Adrenal gland (tissue), 12 donors: ENCODE results near the gene FBRSL1. TPM values are rescaled to one million over a fixed set of nuclear protein-coding genes. Genes with fewer than 3 reads are reported as not detected.

Experiments
- DNase-seq, 7 donors: peaks; one replicate each; pipeline ENCODE4 v3.0.0-alpha.2; 2019 to 2020
- H3K27ac ChIP-seq, 5 donors: fragments of 200-600 bp; sonication (generic) in 4 of 5; 1 replicate in 3 of 5; 2 replicates in 2 of 5; pipeline versions ENCODE4 v1.5.1 to v1.8.0; 2016 to 2020; ENCODE audit warnings: mild to moderate bottlenecking in 1 of 5
- H3K27me3 ChIP-seq: fragments of 200-600 bp; 2 replicates; pipeline ENCODE4 v1.8.0; 2021
- H3K36me3 ChIP-seq, 2 donors: fragments of 200-600 bp; replicated peaks in 1 of 2; 1 replicate in 1 of 2; 2 replicates in 1 of 2; pipeline versions ENCODE4 v1.5.1 to v1.8.0; 2018 to 2022
- H3K4me1 ChIP-seq, 2 donors: fragments of 200-600 bp; replicated peaks in 1 of 2; 1 replicate in 1 of 2; 2 replicates in 1 of 2; pipeline versions ENCODE4 v1.5.1 to v1.8.0; 2018 to 2021
- H3K4me3 ChIP-seq, 4 donors: fragments of 200-600 bp; sonication (generic) in 3 of 4; one replicate each; pipeline ENCODE4 v1.5.1; 2016 to 2018
- H3K9me3 ChIP-seq, 3 donors: fragments of 200-600 bp; sonication (generic) in 1 of 3; replicated peaks in 1 of 3; 1 replicate in 2 of 3; 2 replicates in 1 of 3; pipeline versions ENCODE4 v1.5.1 to v1.8.0; 2016 to 2021
- POLR2A ChIP-seq, 2 donors: fragments of 450-650 bp; IDR thresholded peaks; one replicate each; pipeline ENCODE4 v1.6.1; 2017; ENCODE audit warnings: antibody characterized with exemption in 2 of 2, mild to moderate bottlenecking in 2 of 2, moderate library complexity in 1 of 2
- WGBS, 4 donors: extraction: QIAGEN DNeasy Blood & Tissue Kit in 2 of 4; methylation state at CpG; one replicate each; pipeline versions ENCODE4 v1.1.5 to v1.1.7; 2013 to 2017; 5-methylcytosine and 5-hydroxymethylcytosine counted together
- intact Hi-C, 2 donors: fragments of 100-400 bp; cut with DNase I; formaldehyde crosslinking; loops; one replicate each; pipeline versions ENCODE4 v1.14.1 to v1.15.0; 2022 to 2023
- polyA plus RNA-seq, 3 donors: library from polyadenylated mRNA; stranded (reverse); fragments of 200-250 nt in 2 of 3; fragments of 350-450 nt in 1 of 3; fragmentation: Illumina TruSeq in 1 of 3; extraction: RNeasy Lipid Tissue Mini Kit (QIAGEN cat#74804) in 1 of 3; gene quantifications; one replicate each; pipeline ENCODE4 v1.2.3, GENCODE V29; 2013 to 2014
- total RNA-seq, 9 donors: library from RNA; depleted of rRNA in 4 of 9; stranded (reverse); fragments of >200 nt in 4 of 9; fragments of 120-200 nt in 1 of 9; fragmentation: NEBNext Ultra II Directional in 1 of 9; extraction: Animal tissue kit (Norgen Biotek cat#: 25700) in 1 of 9; gene quantifications; one replicate each; pipeline versions ENCODE4 v1.1.0 to v1.2.4, GENCODE V29; 2013 to 2023
- TF ChIP-seq, protein P1 (sequence below), 6 experiments: fragments of 450-650 bp in 4 of 6; fragments of 200-600 bp in 2 of 6; sonication (generic) in 1 of 6; IDR thresholded peaks; 1 replicate in 5 of 6; 2 replicates in 1 of 6; pipeline versions ENCODE4 v1.5.1 to v1.8.0; 2016 to 2021; ENCODE audit warnings: antibody characterized with exemption in 6 of 6, mild to moderate bottlenecking in 2 of 6, moderate library complexity in 1 of 6
- donor health status: healthy with polysubstance abuse.
- donor health status: Bipolar disorder and iron deficiency.
- donor health status: DM: yes; HTN: yes; CAD: no.
- donor health status: DM: no; HTN: no; CAD: no.
- donor health status: DM: no; HTN: no; CAD: no.
- donor health status: DM: yes; HTN: yes; CAD: no.

Gene FBRSL1
- total and polyA plus RNA-seq, 12 donors = 5.3 to 63.8 (median 26.9) TPM

DNA sequence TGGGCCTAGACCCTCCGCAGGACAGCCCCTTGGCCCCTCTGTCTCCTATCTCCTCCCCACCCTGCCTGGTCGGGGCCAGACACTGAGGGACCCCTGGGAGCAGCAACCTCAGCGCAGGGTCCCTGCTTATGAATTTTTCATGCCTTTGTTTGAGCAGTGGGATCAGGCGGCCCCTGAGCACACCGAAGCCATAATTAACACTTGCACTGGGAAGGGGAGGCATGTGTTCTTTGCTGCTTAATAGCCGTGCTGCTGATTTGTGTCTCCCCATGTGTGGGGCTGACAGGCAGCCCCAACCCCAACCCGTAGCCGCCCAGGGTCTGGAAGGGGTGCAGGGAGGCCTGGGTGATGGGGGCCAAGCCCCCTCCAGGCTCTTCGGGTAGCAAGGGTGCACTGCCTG lies 52.7 kb downstream of the FBRSL1 start:
- no peak for DNase-seq
- intact Hi-C loops = no loop called here
- H3K4me1 ChIP-seq = no peaks in the 10 kb centered on the region
- no peaks in the 10 kb centered on the region for H3K27me3 ChIP-seq
- H3K27ac ChIP-seq = no peak overlapping the region
- H3K36me3 ChIP-seq = no peaks in the 10 kb centered on the region
- H3K9me3 ChIP-seq = no peaks in the 10 kb centered on the region
- TF ChIP-seq, protein P1, sequence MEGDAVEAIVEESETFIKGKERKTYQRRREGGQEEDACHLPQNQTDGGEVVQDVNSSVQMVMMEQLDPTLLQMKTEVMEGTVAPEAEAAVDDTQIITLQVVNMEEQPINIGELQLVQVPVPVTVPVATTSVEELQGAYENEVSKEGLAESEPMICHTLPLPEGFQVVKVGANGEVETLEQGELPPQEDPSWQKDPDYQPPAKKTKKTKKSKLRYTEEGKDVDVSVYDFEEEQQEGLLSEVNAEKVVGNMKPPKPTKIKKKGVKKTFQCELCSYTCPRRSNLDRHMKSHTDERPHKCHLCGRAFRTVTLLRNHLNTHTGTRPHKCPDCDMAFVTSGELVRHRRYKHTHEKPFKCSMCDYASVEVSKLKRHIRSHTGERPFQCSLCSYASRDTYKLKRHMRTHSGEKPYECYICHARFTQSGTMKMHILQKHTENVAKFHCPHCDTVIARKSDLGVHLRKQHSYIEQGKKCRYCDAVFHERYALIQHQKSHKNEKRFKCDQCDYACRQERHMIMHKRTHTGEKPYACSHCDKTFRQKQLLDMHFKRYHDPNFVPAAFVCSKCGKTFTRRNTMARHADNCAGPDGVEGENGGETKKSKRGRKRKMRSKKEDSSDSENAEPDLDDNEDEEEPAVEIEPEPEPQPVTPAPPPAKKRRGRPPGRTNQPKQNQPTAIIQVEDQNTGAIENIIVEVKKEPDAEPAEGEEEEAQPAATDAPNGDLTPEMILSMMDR (IDR thresholded peaks at IDR 0.05) = no peak
- TF ChIP-seq POLR2A (IDR thresholded peaks at IDR 0.05) = no peak
- 85 to 98% (median 91%) methylated on average over 6 to 9 of the region's 9 CpGs for WGBS, 4 donors
- H3K4me3 ChIP-seq = no peak overlapping the region

DNA sequence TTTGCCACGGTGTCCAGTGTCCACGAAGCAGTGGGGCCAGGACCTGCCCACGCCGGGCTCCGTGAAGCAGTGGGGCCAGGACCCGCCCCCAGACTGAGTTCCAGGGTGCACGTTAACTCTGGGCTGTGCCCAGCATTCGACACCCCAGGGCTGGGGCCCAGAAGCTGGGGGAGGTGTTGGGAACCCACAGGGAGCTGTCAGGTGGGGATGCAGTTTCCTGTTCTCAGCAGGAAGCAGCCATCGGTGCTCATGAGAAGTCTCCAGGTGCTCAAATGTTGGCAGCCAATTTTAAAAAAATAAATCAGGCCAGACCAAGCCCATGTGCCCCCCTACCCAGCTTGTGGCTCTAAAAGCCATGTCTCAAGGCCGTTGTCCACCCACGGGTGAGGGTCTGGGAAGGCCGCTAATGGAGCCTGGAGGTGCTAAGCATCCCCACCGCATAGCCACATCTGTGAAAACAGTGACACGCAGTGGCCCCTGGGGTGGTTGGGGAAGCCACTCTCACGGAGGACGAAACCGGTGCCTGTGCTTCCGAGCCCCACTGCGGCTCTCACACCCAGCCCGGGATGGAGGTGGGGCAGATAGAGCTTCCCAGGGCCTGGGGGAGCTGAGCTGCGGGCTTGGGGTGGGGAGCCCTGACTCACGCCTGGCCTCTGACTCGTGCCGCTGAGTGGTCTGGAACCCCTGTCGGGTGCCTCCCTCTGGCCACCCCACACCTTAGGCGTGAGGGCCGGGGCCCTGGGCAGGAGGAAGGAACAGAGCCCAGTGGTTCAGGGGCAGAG lies 53.5 kb downstream of the FBRSL1 start:
- intact Hi-C loops = no loop called here
- no peak for DNase-seq
- WGBS, 4 donors = 91 to 94% (median 92%) methylated on average over 18 to 27 of the region's 27 CpGs
- Histone ChIP-seq H3K36me3 (peaks cover 0 to 6% of the 10 kb centered on the region in 2 donors), H3K27ac (no peak overlapping the region), H3K27me3 (no peaks in the 10 kb centered on the region), H3K9me3 (no peaks in the 10 kb centered on the region), H3K4me3 (no peak overlapping the region), H3K4me1 (no peaks in the 10 kb centered on the region)
- TF ChIP-seq, protein P1 (IDR thresholded peaks at IDR 0.05) = no peak
- TF ChIP-seq POLR2A (IDR thresholded peaks at IDR 0.05) = no peak

DNA sequence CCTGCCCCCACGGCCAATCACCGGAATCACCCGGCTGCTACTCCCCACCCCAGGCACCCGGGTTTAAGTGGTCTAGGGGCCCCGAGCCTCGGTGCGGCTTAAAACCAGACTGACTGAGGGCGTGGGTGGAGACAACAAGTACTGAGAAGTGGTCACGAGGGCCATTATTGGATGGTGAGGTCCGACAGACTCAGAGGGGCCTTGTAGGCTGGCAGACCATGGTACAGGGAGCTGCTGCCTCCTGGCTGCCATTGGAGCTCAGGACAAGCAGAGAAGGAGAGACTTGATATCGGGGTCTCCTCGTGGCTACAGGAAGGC lies 54.1 kb downstream of the FBRSL1 start:
- no peak overlapping the region for H3K27ac ChIP-seq
- WGBS, 4 donors = 91 to 95% (median 93%) methylated on average over 6 to 12 of the region's 12 CpGs
- TF ChIP-seq, protein P1 (IDR thresholded peaks at IDR 0.05) = no peak
- TF ChIP-seq POLR2A (IDR thresholded peaks at IDR 0.05) = no peak
- no peak overlapping the region for H3K4me3 ChIP-seq
- H3K36me3 ChIP-seq = peaks cover 0 to 12% of the 10 kb centered on the region in 2 donors
- H3K9me3 ChIP-seq = no peaks in the 10 kb centered on the region
- no peaks in the 10 kb centered on the region for H3K27me3 ChIP-seq
- no peak for DNase-seq
- no peaks in the 10 kb centered on the region for H3K4me1 ChIP-seq
- intact Hi-C loops = no loop called here

DNA sequence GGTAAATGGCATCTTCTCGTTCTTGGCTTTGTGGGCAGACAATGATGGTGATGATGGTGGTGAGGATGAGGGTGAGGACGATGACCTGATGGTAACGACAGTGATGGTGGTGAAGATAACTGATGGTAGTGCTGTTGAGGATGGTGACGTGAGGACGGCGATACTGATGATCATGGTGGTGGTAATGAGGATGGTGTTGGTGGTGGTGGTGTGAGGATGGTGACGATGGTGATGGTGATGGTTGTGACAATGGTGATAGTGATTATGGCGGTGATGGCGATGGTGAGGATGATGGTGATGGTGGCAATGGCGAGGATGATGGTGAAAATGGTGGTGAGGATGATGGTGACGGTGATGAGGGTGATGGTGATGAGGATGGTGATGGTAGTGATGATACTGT lies 54.5 kb downstream of the FBRSL1 start:
- TF ChIP-seq, protein P1 (IDR thresholded peaks at IDR 0.05) = no peak
- TF ChIP-seq POLR2A (IDR thresholded peaks at IDR 0.05) = no peak
- intact Hi-C loops = no loop called here
- no peaks in the 10 kb centered on the region for H3K27me3 ChIP-seq

More for the DNA sequence above, 54.5 kb downstream of the FBRSL1 start:
- WGBS, 4 donors = 96 to 99% (median 97%) methylated on average over 11 of the region's 11 CpGs
- Histone ChIP-seq H3K27ac (no peak overlapping the region), H3K4me1 (no peaks in the 10 kb centered on the region), H3K4me3 (no peak overlapping the region), H3K9me3 (no peaks in the 10 kb centered on the region), H3K36me3 (peaks cover 0 to 13% of the 10 kb centered on the region in 2 donors)
- no peak for DNase-seq
